HG03378 (cell line): Measurements from ENCODE around the gene ACOT8.
"Not testable (repeated sequence)": the region's sequence is repeated elsewhere in the genome, so short reads cannot be mapped to it uniquely, and the experiment has no call there.

ENCODE experiments used
- ATAC-seq: cut with Tn5 transposase; IDR thresholded peaks from one replicate; pipeline ENCODE4 v1.9.1; 2021; ENCODE audit warnings: mild to moderate bottlenecking, moderate library complexity; ENCODE audit not compliant: unreplicated experiment

The ACOT8 gene

DNA sequence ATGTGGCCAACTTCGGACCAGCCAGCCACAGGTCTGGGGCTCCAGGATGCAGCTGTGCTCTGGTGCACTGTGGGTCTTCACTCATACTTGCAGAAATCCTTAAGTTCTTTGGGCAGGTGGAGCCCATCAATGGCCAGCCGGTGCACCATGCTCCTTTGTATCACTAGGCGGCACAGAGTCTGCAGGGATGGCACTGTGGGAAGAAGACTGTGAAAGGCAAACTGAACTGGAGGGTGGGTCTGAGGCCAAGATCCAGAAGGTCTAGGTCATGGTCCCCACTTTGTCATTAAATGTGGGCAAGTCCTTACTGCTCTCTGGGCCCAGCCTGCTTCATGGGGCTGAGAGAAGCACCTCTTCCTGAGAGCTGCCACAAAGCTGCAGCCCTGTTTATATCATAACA, 31.5 kb upstream of the ACOT8 start:
- no peak for ATAC-seq

DNA sequence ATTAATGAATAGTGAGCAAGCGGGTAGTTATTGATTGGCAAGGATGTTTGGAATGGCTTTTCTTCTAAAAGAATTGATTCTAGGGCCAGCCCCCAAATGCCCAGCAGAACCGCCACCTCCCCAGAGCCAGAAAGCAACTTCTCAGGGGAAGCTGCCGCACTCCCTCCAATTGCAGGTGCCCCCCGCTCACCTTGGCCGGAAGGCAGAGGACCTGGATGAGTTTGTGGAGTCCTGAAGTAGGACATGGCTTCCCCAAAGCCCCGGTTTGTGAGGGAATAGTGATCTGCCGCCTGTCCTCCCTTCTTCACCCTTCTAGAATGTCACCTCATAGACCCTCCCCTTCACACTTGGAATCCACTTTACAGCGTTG, 30.1 kb upstream of the ACOT8 start, which contains the start of gene SPATA25:
Gene SPATA25, minus strand, starts transcription at position 277 of the 370 bp plus-strand sequence. Its CDS starts 32 bp downstream, at position 245.
- ATAC-seq, result no peak

DNA sequence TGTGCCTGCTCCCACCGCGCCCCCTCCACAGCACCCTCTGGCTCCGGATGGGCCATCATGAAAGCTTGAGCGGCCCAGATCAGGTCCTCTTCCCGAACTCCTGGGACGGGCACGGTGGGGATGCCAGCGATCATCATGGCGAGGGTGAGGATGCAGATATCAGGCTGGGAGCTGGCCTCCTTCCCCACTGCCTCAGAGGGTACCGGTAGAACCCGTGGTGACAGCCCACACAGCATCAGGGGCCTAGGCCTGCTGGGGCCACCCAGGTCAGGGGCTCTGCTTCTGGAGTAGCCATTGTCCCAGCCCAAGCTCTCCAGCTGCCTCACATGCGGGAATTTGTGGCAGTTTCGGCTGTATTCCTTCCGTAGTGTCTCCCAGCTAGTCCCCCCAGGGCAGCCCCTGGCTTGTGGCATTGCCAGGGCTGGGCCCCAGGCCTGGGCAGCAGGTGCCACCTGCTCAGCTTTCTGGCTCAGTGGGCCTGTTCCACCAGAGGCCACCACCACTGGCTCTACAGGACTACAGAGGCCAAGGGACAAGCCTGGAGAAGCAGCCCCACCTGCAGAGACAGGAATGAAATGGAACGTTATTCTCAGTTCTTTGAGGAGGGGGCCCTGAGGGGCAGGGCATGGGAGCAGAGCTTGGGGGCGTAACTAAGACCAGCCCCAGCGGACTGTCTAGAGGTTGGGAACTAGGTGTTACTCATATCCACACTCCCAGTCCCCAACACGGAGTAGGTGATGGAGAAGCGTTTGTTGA, 29.6 kb upstream of the ACOT8 start:
- ATAC-seq, result no peak

DNA sequence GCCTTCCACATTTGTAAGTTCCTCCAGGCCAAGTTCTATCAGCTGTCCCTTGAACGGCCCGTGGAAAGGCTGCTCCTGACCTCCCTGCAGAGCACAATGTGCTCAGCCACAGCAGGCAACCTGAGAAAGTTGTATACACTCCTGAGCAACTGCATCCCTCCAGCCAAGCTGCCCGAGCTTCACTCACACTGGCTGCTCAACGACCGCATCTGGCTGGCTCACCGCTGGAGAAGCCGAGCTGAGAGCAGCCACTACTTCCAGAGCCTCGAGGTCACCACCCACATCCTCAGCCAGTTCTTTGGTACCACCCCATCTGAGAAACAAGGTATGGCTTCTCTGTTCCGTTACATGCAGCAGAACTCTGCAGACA, 25.9 kb upstream of the ACOT8 start:
- ATAC-seq, result no peak

DNA sequence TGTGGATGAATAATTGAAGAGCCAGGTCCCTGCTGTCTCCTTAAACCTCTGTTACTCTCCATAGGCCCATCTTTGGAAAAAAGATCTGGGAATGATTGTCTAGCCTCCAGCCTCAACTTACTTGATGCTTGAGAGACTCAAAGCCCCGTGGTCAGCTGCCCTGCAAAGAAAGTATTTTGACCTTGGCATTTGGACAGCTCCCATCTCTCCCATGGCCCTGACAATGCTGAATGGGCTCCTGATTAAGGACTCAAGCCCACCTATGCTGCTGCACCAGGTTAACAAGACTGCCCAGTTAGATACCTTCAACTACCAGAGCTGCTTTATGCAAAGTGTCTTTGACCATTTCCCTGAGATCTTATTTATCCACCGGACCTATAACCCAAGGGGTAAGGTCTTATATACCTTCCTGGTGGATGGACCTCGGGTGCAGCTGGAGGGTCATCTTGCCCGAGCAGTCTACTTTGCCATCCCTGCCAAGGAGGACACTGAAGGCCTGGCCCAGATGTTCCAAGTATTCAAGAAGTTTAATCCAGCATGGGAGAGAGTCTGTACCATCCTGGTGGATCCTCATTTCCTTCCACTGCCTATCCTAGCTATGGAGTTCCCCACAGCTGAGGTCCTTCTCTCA, 25.4 kb upstream of the ACOT8 start:
- ATAC-seq, result no peak

DNA sequence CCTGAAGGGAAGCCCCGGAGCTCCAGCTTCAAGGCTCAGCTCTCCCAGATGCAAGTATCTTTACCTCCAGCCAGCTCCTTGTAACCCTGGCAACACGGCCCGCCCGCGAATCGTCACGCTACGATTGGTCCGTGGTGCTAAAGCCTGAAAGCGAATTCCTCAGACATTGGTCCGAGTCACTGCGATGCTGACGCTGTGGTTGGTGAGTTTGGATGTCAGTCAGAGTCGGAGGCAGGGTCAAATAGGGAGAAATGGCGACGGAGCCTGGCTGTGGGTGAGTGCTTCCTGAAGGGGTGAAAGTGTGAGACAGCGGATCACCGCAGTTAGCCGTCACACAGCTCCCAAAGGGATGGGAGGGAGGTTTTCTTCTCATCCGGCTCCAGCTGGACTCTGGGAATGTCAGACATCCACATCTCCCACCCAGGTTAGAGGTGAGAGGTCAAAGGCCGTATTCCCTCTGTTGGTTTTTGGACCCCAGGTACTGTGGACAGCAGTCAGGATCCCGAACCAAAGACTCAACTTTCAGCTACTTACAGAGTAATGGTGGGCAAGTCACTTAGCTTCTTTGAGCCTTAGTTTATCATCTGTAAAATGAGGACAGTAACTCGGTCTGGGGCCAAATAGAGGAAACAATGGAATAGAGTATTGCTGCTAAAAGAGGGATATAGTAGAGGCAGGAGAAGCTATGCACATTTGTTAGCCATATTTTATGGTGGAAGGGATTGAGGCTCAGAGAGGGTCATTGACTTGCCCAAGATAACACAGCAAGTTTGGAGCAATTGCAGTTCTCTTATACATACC, 24.0 kb upstream of the ACOT8 start, which contains the start of gene ZSWIM1:
Gene ZSWIM1, plus strand, starts transcription at position 240 of the 801 bp plus-strand sequence. CDS start 1,366 bp downstream, outside the sequence.
- ATAC-seq, result peak; percentile 94

DNA sequence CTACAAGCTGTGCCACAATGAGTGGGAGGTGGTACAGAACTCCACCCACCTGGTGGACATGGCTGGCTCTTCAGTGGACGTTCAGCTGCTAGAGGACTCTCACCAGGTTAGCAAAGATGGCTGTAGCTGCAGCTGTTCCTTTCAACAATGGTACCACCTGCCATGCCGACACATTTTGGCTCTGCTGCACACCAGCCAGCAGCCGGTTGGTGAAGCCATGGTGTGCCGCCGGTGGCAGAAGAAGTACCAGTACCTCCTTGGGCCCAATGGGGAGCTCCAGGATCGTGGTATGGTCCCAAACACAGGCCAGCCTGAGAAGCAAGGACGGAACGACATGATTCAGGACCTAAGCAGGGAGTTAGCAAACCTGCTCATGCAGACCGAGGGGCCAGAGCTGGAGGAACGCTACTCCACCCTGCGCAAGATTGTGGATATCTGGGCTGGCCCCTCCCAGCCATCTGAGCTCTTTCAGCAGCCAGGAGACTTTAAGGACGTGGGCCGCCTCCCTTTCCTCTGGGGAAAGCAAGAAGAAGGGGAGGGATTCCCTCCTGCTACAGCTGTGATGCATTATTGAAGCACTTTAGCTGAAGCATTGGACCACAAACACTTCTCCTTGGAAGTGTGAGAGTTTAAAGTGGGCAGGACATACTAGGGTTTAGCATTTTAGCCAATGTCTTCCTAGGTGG, 21.0 kb upstream of the ACOT8 start:
- ATAC-seq, result no peak

DNA sequence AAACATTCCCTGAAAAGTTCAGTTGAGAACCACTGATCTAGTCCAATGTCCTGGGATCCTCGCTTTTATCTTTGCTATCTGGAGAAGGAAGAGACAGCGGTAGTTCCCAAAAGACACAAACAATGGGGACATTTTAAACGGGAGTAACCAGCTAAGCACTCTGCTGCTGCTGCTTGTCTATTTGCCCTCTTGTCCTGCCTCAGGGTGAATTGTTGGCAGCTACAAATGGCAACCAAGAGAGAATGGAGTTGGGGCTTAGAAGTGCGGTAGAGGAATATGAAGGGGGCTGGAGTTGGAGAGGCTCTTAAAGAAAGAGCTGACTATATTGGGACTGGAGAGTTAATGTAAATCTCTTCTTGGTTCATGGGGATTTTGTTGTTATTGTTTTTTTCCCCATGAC, 17.4 kb upstream of the ACOT8 start:
- no peak for ATAC-seq

DNA sequence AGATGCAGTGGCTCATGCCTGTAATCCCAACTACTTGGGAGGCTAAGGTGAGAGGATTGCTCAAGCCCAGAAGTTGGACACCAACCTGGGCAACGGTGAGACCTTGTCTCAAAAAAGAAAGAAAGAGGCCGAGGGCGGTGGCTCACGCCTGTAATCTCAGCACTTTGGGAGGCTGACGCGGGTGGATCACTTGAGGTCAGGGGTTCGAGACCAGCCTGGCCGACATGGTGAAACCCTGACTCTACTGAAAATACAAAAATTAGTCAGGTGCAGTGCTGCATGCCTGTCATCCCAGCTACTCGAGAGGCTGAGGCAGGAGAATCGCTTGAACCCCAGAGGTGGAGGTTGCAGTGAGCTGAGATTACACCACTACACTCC, 16.9 kb upstream of the ACOT8 start:
- ATAC-seq, result not testable (repeated sequence)

DNA sequence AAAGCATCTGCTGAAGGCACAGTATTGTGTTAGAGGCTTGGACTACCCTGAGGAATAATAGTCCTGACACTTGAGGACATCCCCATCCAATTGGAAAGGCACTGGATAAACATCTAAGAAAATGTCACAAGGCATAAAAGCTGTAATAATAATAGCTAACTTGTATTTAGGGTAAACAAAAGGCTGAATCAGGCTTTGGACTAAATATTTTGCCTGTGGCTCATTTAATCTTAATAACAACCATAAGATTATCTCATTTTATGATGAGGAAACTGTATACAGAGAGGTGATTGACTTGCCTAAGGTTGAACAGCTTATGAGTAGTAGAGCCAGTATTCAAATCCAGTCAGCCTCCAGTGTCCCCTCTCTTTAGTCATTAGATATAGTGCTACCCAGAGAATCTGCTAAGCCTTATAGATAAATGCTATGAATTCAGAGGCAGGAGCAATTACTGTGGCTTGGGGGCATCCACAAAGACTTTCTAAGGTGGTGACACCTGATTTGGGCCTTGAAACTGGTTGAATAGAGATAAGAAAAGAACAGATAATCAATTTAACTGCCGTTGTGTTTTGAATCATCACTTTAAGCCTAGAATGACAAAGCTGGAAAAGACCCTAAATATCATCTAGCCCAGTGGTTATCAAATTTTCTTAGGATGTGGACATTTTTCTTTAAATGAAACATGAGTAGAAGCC, 16.4 kb upstream of the ACOT8 start:
- no peak for ATAC-seq

DNA sequence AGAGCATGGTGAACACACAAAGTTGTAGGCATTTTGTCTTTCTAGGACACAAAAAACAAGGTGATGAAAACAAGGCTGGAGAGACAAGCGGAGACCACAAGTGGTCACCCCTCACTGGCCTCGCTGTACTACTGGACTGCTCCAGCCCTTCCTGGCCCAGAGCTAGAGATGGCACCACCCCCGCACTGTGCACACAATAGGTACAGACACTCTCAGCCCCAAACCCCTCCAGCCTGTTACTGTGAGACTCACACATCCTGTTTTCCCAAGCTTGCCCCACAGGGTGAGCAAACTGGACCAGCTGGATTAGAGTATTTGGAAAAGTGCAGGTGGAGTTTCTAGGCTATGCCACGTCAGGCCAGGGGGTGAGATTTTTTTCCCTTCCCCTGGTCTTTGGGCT, 15.4 kb upstream of the ACOT8 start:
- no peak for ATAC-seq

DNA sequence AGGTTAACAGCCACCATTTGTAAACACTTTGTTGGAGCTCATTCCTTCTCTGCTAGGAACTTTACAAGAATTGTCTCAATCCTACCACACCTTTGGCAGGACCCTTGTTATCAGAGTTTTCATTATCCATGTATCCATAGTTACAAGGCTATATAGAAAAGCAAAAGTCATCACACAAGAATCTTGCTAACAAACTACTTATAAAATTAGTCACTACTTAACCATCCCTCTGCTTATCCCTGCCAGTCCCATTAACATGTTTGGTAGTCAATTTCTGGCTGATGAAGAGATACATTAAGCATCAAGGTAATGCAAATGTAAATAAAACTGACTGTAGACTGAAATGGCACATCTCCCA, 10.6 kb upstream of the ACOT8 start:
- ATAC-seq, result no peak

DNA sequence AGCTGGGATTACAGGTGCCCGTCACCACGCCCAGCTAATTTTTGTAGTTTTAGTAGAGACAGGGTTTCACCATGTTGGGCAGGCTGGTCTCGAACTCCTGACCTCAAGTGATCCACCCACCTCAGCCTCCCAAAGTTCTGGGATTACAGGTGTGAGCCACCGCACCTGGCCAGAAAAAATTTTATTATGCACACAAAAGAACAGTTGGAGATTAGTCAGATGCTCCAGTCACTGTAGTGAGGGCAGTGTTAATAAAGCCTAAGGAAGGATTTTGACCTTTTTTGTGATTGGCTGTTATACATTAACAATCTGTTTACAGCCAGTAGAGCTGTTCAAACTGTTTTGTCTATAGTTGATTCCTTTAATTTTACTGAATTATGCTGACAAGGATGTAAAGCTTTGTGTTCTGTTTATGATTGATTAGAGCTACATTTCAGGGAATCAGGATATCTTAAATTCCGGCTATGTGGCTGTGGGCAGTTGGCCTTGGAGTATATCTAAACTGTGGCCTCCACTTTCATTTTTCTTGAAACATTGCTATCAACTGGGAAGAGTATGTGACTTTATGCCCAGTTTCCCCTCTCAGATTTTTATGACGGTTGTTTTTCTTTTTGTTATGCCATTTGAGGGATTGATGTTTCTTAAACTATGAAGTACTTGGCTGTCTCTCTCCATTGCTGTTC, 10.1 kb upstream of the ACOT8 start:
- ATAC-seq, result no peak

DNA sequence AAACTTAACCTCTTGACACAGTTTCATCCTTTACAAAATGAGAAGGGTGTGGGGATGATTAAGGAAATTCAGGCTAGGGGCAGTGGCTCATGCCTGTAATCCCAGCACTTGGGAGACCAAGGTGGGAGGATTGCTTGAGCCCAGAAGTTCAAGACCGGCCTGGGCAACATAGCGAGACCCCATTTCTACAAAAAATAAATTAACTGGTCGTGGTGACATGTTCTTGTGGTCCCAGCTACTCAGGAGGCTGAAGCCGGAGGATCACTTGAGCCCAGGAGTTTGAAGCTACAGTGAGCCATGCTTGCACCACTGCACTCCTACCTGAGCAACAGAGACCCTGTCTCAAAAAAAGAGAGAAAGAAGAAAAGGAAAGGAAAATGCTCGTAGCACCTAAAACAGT, 9.3 kb upstream of the ACOT8 start:
- no peak for ATAC-seq

DNA sequence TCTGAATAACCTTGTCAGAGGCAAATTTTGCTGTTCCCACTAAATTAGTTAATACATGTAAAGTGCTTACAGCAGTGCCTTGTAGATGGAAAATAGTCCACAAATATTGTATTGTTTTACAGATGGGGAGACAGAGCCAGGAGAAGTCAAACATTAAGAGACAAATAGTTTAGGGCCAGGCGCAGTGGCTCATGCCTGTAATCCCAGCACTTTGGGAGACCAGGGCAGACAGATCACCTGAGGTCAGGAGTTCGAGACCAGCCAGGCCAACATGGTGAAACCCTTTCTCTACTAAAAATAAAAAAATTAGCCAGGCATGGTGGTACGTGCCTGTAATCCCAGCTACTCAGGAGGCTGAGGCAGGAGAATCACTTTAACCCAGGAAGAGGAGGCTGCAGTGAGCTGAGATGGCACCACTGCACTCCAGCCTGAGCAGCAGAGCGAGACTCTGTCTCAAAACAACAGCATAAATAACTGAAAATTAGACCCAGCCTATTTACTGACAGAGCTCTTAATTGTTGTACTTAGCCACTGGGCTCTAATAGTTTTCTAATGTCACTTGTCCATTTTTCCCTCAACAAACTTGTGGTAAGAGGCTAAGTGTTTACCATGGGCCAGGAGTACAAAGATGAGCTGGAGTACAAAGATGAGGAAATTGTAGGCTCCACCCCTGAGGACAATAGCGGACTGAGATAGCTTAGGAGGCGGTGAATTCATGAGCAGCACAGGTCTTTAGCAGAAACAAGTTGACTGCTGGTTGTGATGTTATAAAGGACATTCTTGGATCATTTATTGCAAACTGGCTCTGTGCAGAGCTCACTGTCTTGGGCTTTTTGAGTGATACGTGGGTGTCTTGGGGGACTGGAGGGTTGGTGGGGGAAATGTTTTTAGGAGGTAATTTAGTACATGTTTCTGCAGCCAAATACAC, 6.6 kb upstream of the ACOT8 start:
- no peak for ATAC-seq

DNA sequence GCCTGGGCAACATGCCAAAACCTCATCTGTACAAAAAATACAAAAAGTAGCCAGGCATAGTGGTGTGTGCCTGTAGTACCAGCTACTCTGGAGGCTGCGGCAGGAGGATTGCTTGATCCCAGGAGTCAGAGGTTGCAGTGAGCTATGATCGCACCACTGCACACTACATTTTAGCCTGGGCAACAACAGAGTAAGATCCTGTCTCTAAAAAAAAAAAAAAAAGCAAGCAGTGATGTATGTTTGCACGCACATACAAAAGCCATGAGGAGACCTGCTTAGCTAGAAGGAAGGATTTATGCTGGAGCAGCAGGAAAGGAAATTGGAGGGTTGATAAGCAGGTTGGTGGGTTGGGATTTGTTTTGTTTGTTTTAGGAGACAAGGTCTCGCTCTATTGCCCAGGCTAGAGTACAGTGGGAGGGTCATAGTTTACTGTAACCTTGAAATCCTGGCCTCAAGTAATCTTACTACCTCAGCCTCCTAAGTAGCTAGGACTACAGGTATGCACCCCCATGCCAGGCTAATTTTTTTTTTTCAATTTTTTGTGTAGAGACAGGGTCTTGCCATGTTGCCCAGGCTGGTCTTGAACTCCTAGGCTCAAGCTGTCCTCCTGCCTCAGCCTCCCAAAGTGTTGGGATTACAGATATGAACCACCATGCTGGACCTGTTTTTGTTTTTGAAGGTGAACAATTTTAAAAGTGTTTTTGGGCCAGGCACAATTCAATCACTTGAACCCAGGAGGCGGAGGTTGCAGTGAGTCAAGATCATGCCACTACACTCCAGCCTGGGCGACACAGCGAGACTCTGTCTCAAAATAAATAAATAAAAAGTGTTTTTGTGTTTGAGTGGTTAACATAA, 4.3 kb upstream of the ACOT8 start:
- no peak for ATAC-seq

DNA sequence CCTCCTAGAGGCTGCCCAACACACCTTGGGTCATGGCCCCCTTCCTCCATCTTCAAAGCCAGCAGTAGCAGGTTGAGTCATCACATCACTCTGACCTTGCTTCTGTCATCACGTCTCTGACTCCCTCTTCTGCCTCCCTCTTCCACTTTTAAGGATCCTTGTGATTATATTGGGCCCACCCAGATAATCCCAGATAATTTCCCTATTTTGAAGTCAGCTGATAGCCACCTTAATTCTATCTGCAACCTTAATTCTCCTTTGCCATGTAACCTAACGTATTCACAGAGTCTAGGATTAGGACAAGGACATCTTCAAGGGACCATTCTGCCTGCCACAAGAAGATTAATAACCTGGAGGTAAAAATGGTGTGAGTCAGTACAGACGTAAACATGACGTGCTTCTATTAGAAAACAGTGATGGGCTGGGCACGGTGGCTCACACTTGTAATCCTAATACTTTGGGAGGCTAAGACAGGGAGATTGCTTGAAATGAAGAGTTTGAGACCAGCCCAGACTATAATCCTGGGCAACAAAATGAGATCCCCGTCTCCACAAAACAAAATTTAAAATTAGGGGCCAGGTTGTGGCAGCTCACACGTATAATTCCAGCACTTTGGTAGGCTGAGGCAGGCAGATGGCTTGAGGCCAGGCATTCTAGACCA, 3.5 kb upstream of the ACOT8 start:
- no peak for ATAC-seq

DNA sequence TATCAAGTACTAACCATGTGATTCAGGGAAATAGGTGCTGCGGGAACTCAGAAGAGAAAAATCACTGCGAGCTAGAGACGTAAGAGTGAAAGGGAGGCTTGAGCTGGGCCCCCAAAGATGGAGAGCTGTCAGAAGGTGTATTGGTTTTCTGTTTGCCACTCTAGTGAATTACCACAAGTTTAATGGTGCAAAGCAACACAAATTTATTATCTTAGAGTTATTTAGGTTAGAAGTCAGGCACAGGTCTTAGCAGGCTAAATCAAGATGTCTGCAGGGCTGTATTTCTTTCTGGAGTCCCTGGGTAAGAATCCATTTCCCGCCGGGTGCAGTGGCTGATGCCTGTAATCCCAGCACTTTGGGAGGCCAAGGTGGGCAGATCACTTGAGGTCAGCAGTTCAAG, 2.7 kb upstream of the ACOT8 start:
- ATAC-seq, result no peak
